GM12892 (cell line): ENCODE results near the gene FAM53A.
"Not testable (repeated sequence)": the region's sequence is repeated elsewhere in the genome, so short reads cannot be mapped to it uniquely, and the experiment has no call there.

ENCODE experiments used
- DNase-seq: peaks from one replicate; pipeline ENCODE4 v3.0.0; 2011; ENCODE audit not compliant: insufficient read length
- FAIRE-seq: peaks from 2 replicates; lab custom pipeline; 2011; peaks lifted over from hg19 to GRCh38; lab: Jason Lieb, UNC
- POLR2A ChIP-seq: IDR thresholded peaks from 2 replicates; pipeline ENCODE4 v1.6.1; 2011; ENCODE audit warnings: low read depth, low read length, control low read depth
- POLR2AphosphoS5 ChIP-seq: IDR thresholded peaks from 2 replicates; pipeline ENCODE4 v1.6.1; 2011; ENCODE audit warnings: low read depth, low read length, control low read depth
- TAF1 ChIP-seq: IDR thresholded peaks from 2 replicates; pipeline ENCODE4 v1.6.1; 2011; ENCODE audit warnings: low read depth, mild to moderate bottlenecking, control low read depth, low read length, borderline replicate concordance

Gene FAM53A

GRCh38 chr4:1610791-1611500 is 73.2 kb downstream of the FAM53A start:
- no peak for DNase-seq
- FAIRE-seq = no peak

GRCh38 chr4:1609901-1610790 is 74.0 kb downstream of the FAM53A start:
- DNase-seq (no peak), FAIRE-seq (no peak)
- TF ChIP-seq POLR2AphosphoS5 = no peak
- no peak for TF ChIP-seq POLR2A
- no peak for TF ChIP-seq TAF1

More at GRCh38 chr4:1610791-1611500, 73.2 kb downstream of the FAM53A start:
- TF ChIP-seq TAF1 = no peak
- no peak for TF ChIP-seq POLR2AphosphoS5
- TF ChIP-seq POLR2A = no peak

GRCh38 chr4:1608821-1609500 is 75.2 kb downstream of the FAM53A start:
- TF ChIP-seq TAF1 (no peak), POLR2AphosphoS5 (no peak), POLR2A (no peak)
- FAIRE-seq = no peak
- DNase-seq = no peak

GRCh38 chr4:1608196-1608820 is 75.8 kb downstream of the FAM53A start:
- FAIRE-seq (no peak), DNase-seq (no peak)
- TF ChIP-seq TAF1 = no peak
- TF ChIP-seq POLR2AphosphoS5 = no peak
- no peak for TF ChIP-seq POLR2A

GRCh38 chr4:1607436-1608195 is 76.5 kb downstream of the FAM53A start:
- FAIRE-seq, DNase-seq: not testable (repeated sequence)

GRCh38 chr4:1604706-1605205 is 79.4 kb downstream of the FAM53A start:
- TF ChIP-seq TAF1 (no peak), POLR2A (no peak), POLR2AphosphoS5 (no peak)
- DNase-seq = no peak
- FAIRE-seq = no peak

- no peak for TF ChIP-seq POLR2A
- no peak for TF ChIP-seq TAF1
- TF ChIP-seq POLR2AphosphoS5 = no peak
- DNase-seq (no peak), FAIRE-seq (no peak)
Observed at GRCh38 chr4:1604181-1604705, 79.9 kb downstream of the FAM53A start.

GRCh38 chr4:1603413-1604135 is 80.5 kb downstream of the FAM53A start:
- TF ChIP-seq POLR2A (no peak), POLR2AphosphoS5 (no peak), TAF1 (no peak)
- FAIRE-seq = no peak

GRCh38 chr4:1602655-1603412 is 81.3 kb downstream of the FAM53A start:
- no peak for FAIRE-seq
- TF ChIP-seq POLR2AphosphoS5 (no peak), TAF1 (no peak), POLR2A (no peak)
- no peak for DNase-seq

More at GRCh38 chr4:1603413-1604135, 80.5 kb downstream of the FAM53A start:
- no peak for DNase-seq
